SK-N-SH (cell line): Measurements from ENCODE around the gene NCAM2. TPM values are rescaled to one million over a fixed set of nuclear protein-coding genes. Genes with fewer than 3 reads are reported as not detected.

Experiments used
- CTCF ChIA-PET: fragments of 300-600, 350-600 bp; formaldehyde crosslinking; extraction: SDS; loops from one replicate; lab custom pipeline; 2021; lab: Yijun Ruan, JAX
- POLR2A ChIA-PET: fragments of 350-600 bp; sonication (Branson Sonifier 250); formaldehyde crosslinking; extraction: SDS; loops from one replicate; lab custom pipeline; 2020; ENCODE audit warnings: antibody characterized with exemption, inconsistent platforms; lab: Yijun Ruan, JAX
- DNase-seq: peaks from one replicate; pipeline ENCODE4 v3.0.0; 2012
- H2AFZ ChIP-seq: fragments of 200-600 bp; sonication (generic); 2 replicates; pipeline ENCODE4 v1.8.1; 2016; ENCODE audit warnings: antibody characterized with exemption, mild to moderate bottlenecking, low read depth
- H3F3A ChIP-seq: fragments of 200-600 bp; sonication (generic); replicated peaks from 2 replicates; pipeline ENCODE3; 2016; ENCODE audit warnings: antibody characterized with exemption, mild to moderate bottlenecking; ENCODE audit not compliant: insufficient read depth
- H3K27ac ChIP-seq, 2 experiments: fragments of 200-500 bp in 1 of 2; fragments of 200-600 bp in 1 of 2; sonication (Bioruptor generic) in 1 of 2; sonication (generic), shearing (Covaris generic) in 1 of 2; 2 replicates each; pipeline versions ENCODE4 v1.5.1 to v1.6.1; 2014 to 2016; ENCODE audit warnings: low read depth in 2 of 2, inconsistent platforms in 1 of 2, low read length in 1 of 2, mild to moderate bottlenecking in 1 of 2, mixed read lengths in 1 of 2
- H3K27me3 ChIP-seq: fragments of 200-600 bp; sonication (generic), shearing (Covaris generic); 2 replicates; pipeline ENCODE4 v1.6.1; 2016; ENCODE audit warnings: mixed run types; ENCODE audit not compliant: insufficient read depth
- H3K36me3 ChIP-seq, 2 experiments: fragments of 200-500 bp in 1 of 2; fragments of 200-600 bp in 1 of 2; sonication (Bioruptor generic) in 1 of 2; sonication (generic) in 1 of 2; replicated peaks in 1 of 2; 2 replicates each; pipeline versions ENCODE3 to v1.5.1; 2014 to 2016; ENCODE audit warnings: low read length in 1 of 2, mild to moderate bottlenecking in 1 of 2; ENCODE audit not compliant: insufficient read depth in 2 of 2, control insufficient read depth in 1 of 2
- H3K4me1 ChIP-seq, 2 experiments: fragments of 200-500 bp in 1 of 2; fragments of 200-600 bp in 1 of 2; sonication (Bioruptor generic) in 1 of 2; sonication (generic), shearing (Covaris generic) in 1 of 2; 2 replicates each; pipeline versions ENCODE4 v1.5.1 to v1.6.1; 2014 to 2016; ENCODE audit warnings: low read depth in 1 of 2, low read length in 1 of 2, mixed run types in 1 of 2; ENCODE audit not compliant: insufficient read depth in 2 of 2, control insufficient read depth in 1 of 2
- H3K4me2 ChIP-seq: fragments of 200-600 bp; sonication (generic), shearing (Covaris generic); 2 replicates; pipeline ENCODE4 v1.6.1; 2017; ENCODE audit warnings: mixed run types
- H3K4me3 ChIP-seq, 2 experiments: fragments of 200-500 bp in 1 of 2; fragments of 200-600 bp in 1 of 2; sonication (Bioruptor generic) in 1 of 2; sonication (generic), shearing (Covaris generic) in 1 of 2; 2 replicates each; pipeline versions ENCODE4 v1.5.1 to v1.8.1; 2014 to 2016; ENCODE audit warnings: low read depth in 2 of 2, inconsistent platforms in 1 of 2, low read length in 1 of 2, mild to moderate bottlenecking in 1 of 2, mixed read lengths in 1 of 2, moderate library complexity in 1 of 2
- H3K79me2 ChIP-seq: fragments of 200-600 bp; sonication (generic); 2 replicates; pipeline ENCODE4 v1.8.1; 2017; ENCODE audit warnings: mild to moderate bottlenecking; ENCODE audit not compliant: insufficient read depth
- H3K9ac ChIP-seq: fragments of 200-600 bp; sonication (generic); 2 replicates; pipeline ENCODE4 v1.6.1; 2017; ENCODE audit warnings: mixed run types
- H3K9me2 ChIP-seq: fragments of 200-600 bp; sonication (generic); 2 replicates; pipeline ENCODE4 v1.6.1; 2017; ENCODE audit warnings: mixed run types
- H3K9me3 ChIP-seq: fragments of 200-600 bp; sonication (generic); 2 replicates; pipeline ENCODE4 v1.6.1; 2017; ENCODE audit warnings: mixed run types, mild to moderate bottlenecking, moderate library complexity
- H4K20me1 ChIP-seq: fragments of 200-600 bp; sonication (generic); 2 replicates; pipeline ENCODE4 v1.6.1; 2017; ENCODE audit warnings: mild to moderate bottlenecking, mixed run types; ENCODE audit not compliant: insufficient read depth
- CHD2 ChIP-seq: fragments of 150-350 bp; IDR thresholded peaks from 2 replicates; pipeline ENCODE4 v1.6.1; 2018; ENCODE audit warnings: low read length; ENCODE audit not compliant: partially characterized antibody
- CTCF ChIP-seq: fragments of 200-600 bp; sonication (generic); IDR thresholded peaks from 2 replicates; pipeline ENCODE4 v1.6.1; 2017; ENCODE audit warnings: antibody characterized with exemption, mild to moderate bottlenecking, moderate library complexity
- FOSL2 ChIP-seq: IDR thresholded peaks from 2 replicates; pipeline ENCODE4 v1.4.0; 2012; ENCODE audit warnings: low read depth, mild to moderate bottlenecking, moderate library complexity, borderline replicate concordance
- GATA2 ChIP-seq: sonication (generic); formaldehyde crosslinking; IDR thresholded peaks from 2 replicates; pipeline ENCODE4 v1.5.0; 2020; ENCODE audit warnings: mild to moderate bottlenecking, missing genetic modification reagents
- IRF3 ChIP-seq: fragments of 150-350 bp; IDR thresholded peaks from 2 replicates; pipeline ENCODE4 v1.6.1; 2016; ENCODE audit warnings: mild to moderate bottlenecking, low read depth, low read length
- JUND ChIP-seq: IDR thresholded peaks from 2 replicates; pipeline ENCODE4 v1.4.0; 2012
- NRF1 ChIP-seq: IDR thresholded peaks from 2 replicates; pipeline ENCODE4 v1.6.1; 2012; ENCODE audit warnings: low read depth, mild to moderate bottlenecking, low read length
- PBX3 ChIP-seq: IDR thresholded peaks from 2 replicates; pipeline ENCODE4; 2012
- RAD21 ChIP-seq: IDR thresholded peaks from 2 replicates; pipeline ENCODE4 v1.6.1; 2012; ENCODE audit warnings: mild to moderate bottlenecking, low read length
- RCOR1 ChIP-seq: fragments of 150-350 bp; IDR thresholded peaks from 2 replicates; pipeline ENCODE4 v1.6.1; 2017; ENCODE audit warnings: antibody characterized with exemption, low read length
- REST ChIP-seq: IDR thresholded peaks from 2 replicates; pipeline ENCODE4 v1.6.1; 2012; ENCODE audit warnings: mild to moderate bottlenecking, low read depth, low read length, moderate library complexity
- RXRA ChIP-seq: IDR thresholded peaks from 2 replicates; pipeline ENCODE4 v1.4.0; 2012; ENCODE audit warnings: low read depth, mild to moderate bottlenecking, borderline replicate concordance
- SIN3A ChIP-seq: IDR thresholded peaks from 2 replicates; pipeline ENCODE4 v1.6.1; 2012; ENCODE audit warnings: low read depth, mild to moderate bottlenecking, low read length, moderate library complexity, borderline replicate concordance
- TEAD4 ChIP-seq: IDR thresholded peaks from 2 replicates; pipeline ENCODE4 v1.4.0; 2012; ENCODE audit warnings: mild to moderate bottlenecking, borderline replicate concordance; ENCODE audit not compliant: insufficient read depth
- USF1 ChIP-seq: IDR thresholded peaks from 2 replicates; pipeline ENCODE4 v1.4.0; 2012; ENCODE audit warnings: low read depth, borderline replicate concordance
- USF2 ChIP-seq: fragments of 150-350 bp; IDR thresholded peaks from 2 replicates; pipeline ENCODE4 v1.6.1; 2017; ENCODE audit warnings: antibody characterized with exemption, low read length, low read depth, borderline replicate concordance
- ZBTB33 ChIP-seq: IDR thresholded peaks from 2 replicates; pipeline ENCODE4 v1.4.0; 2012; ENCODE audit warnings: low read depth, borderline replicate concordance
- WGBS: methylation state at CpG from one replicate; pipeline ENCODE4 v1.1.6; 2017; ENCODE audit warnings: low lambda C conversion rate; 5-methylcytosine and 5-hydroxymethylcytosine counted together
- polyA plus RNA-seq, 3 experiments: library from polyadenylated mRNA; depleted of rRNA; stranded (reverse); fragments of >200 nt; gene quantifications; 2 replicates each; pipeline ENCODE4 v1.2.3, GENCODE V29; 2012

The NCAM2 gene
- polyA plus RNA-seq, 1 of the 3 experiments (the other 2 are of a cell fraction) = 2.1 TPM

- no peaks in the 10 kb centered on the region for H3K27me3 ChIP-seq
- H3K4me1 ChIP-seq = no peaks in the 10 kb centered on the region
- TF ChIP-seq CTCF (no peak), CHD2 (no peak), REST (no peak), IRF3 (no peak), NRF1 (no peak), FOSL2 (no peak), RXRA (no peak), GATA2 (no peak), SIN3A (no peak), JUND (no peak), RAD21 (no peak), USF2 (no peak), ZBTB33 (no peak), TEAD4 (no peak), PBX3 (no peak), USF1 (no peak), RCOR1 (no peak)
- CTCF ChIA-PET = no interaction called here
- no peak overlapping the region for H2AFZ ChIP-seq
- H3K4me3 ChIP-seq = no peak overlapping the region
- no peaks in the 10 kb centered on the region for H4K20me1 ChIP-seq
- H3K79me2 ChIP-seq = no peaks in the 10 kb centered on the region
- DNase-seq = no peak
- no peaks in the 10 kb centered on the region for H3K9me3 ChIP-seq
- H3K36me3 ChIP-seq = no peaks in the 10 kb centered on the region
- WGBS = 62% methylated on average over 2 of the region's 2 CpGs
- POLR2A ChIA-PET = no interaction called here
- no peak overlapping the region for H3K9ac ChIP-seq
- no peaks in the 10 kb centered on the region for H3F3A ChIP-seq
- H3K27ac ChIP-seq = no peak overlapping the region
- H3K4me2 ChIP-seq = no peak overlapping the region
- peaks cover 3% of the 10 kb centered on the region; the same call in 1 of the 2 replicates for H3K9me2 ChIP-seq
These were observed 299.0 kb downstream of the NCAM2 start for GRCh38 chr21:21297211-21297610.
